GM23338 (cell line): ENCODE data around the gene HGS.

Experiments
- EZH2 ChIP-seq: fragments of 200-600 bp; sonication (generic); IDR thresholded peaks from one replicate; pipeline ENCODE4 v1.8.0; 2017; ENCODE audit warnings: antibody characterized with exemption, mild to moderate bottlenecking, low read depth; ENCODE audit not compliant: unreplicated experiment
- ZNF331 ChIP-seq: fragments of 250-450 bp; sonication (Bioruptor Pico); IDR thresholded peaks from 2 replicates; pipeline ENCODE4 v1.5.0; 2020; ENCODE audit warnings: low read depth, mild to moderate bottlenecking, moderate library complexity
- TF ChIP-seq, protein P1 (sequence below), 2 experiments: fragments of 200-600 bp in 1 of 2; sonication (generic) in 1 of 2; conservative IDR thresholded peaks; 2 replicates each; pipeline versions ENCODE4 v1.5.1 to v1.6.1; 2016 to 2017; ENCODE audit warnings: antibody characterized with exemption in 2 of 2, low read depth in 2 of 2, mild to moderate bottlenecking in 2 of 2, moderate library complexity in 1 of 2

DNA sequence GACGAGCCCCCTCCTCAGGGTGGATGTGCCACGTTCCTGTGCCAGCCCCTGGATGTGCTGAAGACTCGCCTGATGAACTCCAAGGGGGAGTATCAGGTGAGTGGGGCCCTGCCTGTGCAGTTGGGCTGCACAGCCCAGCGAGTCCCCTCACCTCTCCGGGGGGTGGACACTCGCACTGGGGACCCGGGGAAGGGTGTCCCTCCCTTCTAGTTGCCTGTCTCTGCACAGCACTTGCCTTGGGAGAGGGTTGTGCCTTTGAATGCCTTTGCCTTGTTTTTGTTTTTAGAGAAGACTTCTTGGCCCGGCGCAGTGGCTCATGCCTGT is 33.9 kb downstream of the HGS start:
- TF ChIP-seq, protein P1, sequence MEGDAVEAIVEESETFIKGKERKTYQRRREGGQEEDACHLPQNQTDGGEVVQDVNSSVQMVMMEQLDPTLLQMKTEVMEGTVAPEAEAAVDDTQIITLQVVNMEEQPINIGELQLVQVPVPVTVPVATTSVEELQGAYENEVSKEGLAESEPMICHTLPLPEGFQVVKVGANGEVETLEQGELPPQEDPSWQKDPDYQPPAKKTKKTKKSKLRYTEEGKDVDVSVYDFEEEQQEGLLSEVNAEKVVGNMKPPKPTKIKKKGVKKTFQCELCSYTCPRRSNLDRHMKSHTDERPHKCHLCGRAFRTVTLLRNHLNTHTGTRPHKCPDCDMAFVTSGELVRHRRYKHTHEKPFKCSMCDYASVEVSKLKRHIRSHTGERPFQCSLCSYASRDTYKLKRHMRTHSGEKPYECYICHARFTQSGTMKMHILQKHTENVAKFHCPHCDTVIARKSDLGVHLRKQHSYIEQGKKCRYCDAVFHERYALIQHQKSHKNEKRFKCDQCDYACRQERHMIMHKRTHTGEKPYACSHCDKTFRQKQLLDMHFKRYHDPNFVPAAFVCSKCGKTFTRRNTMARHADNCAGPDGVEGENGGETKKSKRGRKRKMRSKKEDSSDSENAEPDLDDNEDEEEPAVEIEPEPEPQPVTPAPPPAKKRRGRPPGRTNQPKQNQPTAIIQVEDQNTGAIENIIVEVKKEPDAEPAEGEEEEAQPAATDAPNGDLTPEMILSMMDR (conservative IDR thresholded peaks at IDR 0.05; ENCODE audit: low read depth in 2 of 2) = no peak
- TF ChIP-seq EZH2 = no peak
- TF ChIP-seq ZNF331 (CRISPR knock-in tag) = no peak
